ENCODE data around the gene UBE2D4. TPM values are rescaled to one million over a fixed set of nuclear protein-coding genes. Genes with fewer than 3 reads are reported as not detected.

UBE2D4 gene
- total RNA-seq (2021) (2.4 to 4.1 TPM (median 3.9 TPM) in 3 replicates), Bru-seq, nascent RNA (percentile 35 among the genes with signal in this experiment)
- long read RNA-seq, experiment 1, partial matches to known transcripts = 2 of 11 reads
- long read RNA-seq, experiment 1, other reads (novel, unspliced or antisense) = 1 of 11 reads
- long read RNA-seq, experiment 2, partial matches to known transcripts = 1 of 7 reads
- long read RNA-seq, experiment 2, other reads (novel, unspliced or antisense) = 3 of 7 reads
- long read RNA-seq, experiment 3, partial matches to known transcripts = 0 of 1 reads
- long read RNA-seq, experiment 3, other reads (novel, unspliced or antisense) = 0 of 1 reads

DNA sequence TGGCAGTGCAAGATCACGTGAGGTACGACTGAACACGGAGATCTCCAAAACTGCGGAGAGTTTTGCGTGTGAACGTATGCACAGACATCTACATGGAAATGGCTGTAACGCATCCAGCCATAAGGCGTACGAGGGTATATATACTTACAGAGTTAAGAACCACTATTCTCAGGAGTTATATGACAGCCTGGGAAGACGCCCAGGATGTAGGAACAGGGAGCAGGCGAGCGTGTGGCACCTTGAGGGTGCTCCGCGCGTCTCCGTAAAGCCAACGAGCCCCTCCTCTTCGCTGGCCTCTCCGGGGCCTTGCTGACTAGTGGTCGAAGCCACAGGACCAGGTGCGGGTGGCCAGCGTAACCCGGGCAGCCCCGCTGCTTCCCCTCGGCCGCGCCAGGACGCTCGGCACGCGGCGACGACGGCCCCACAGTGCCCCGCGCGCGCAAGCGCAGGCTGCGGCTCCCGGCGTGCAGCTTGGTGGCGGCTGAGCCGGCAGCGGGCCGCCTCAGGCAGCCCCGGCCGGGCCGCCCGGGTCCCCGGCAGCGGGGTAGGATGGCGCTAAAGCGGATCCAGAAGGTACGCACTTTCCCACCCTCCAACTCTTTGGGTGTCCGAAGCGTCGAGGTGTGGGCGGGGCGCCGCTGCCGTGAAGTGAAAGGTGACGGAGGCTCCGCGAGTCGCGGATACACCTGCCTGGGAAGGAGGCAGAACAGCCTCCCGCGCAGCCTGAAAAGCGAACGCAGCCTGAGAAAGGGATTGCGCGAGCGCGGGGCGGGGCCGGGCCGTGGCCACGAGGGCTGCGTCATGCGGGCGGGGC, at the start of gene UBE2D4:
Gene UBE2D4 (plus strand): TSS at position 453 of the 814 bp plus-strand sequence. CDS start 97 bp downstream, at position 550.
- Mint-ChIP-seq H3K4me1 (peaks cover 6% of the 10 kb centered on the region), H3K27me3 (ENCODE audit: low read depth) (peaks cover 38% of the 10 kb centered on the region), H3K36me3 (no peaks in the 10 kb centered on the region), H3K27ac (no peak within 1 kb of the TSS), H3K4me3 (peak within 1 kb of the TSS; percentile 66), H3K9me3 (peaks cover 4% of the 10 kb centered on the region)
- ChIA-PET CTCF (interaction anchor here (1.2 kb wide), 1 partner anchor 16 kb away, joined by 5 read pairs; no protein-coding TSS in a partner anchor), POLR2A (no interaction called here)
- ATAC-seq = peak; percentile 86
- peak; percentile 77 for DNase-seq (ENCODE audit: low spot score)
- TF ChIP-seq, protein P1, sequence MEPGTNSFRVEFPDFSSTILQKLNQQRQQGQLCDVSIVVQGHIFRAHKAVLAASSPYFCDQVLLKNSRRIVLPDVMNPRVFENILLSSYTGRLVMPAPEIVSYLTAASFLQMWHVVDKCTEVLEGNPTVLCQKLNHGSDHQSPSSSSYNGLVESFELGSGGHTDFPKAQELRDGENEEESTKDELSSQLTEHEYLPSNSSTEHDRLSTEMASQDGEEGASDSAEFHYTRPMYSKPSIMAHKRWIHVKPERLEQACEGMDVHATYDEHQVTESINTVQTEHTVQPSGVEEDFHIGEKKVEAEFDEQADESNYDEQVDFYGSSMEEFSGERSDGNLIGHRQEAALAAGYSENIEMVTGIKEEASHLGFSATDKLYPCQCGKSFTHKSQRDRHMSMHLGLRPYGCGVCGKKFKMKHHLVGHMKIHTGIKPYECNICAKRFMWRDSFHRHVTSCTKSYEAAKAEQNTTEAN (CRISPR knock-in tag; IDR thresholded peaks at IDR 0.05) = no peak
- TF ChIP-seq, protein P2, sequence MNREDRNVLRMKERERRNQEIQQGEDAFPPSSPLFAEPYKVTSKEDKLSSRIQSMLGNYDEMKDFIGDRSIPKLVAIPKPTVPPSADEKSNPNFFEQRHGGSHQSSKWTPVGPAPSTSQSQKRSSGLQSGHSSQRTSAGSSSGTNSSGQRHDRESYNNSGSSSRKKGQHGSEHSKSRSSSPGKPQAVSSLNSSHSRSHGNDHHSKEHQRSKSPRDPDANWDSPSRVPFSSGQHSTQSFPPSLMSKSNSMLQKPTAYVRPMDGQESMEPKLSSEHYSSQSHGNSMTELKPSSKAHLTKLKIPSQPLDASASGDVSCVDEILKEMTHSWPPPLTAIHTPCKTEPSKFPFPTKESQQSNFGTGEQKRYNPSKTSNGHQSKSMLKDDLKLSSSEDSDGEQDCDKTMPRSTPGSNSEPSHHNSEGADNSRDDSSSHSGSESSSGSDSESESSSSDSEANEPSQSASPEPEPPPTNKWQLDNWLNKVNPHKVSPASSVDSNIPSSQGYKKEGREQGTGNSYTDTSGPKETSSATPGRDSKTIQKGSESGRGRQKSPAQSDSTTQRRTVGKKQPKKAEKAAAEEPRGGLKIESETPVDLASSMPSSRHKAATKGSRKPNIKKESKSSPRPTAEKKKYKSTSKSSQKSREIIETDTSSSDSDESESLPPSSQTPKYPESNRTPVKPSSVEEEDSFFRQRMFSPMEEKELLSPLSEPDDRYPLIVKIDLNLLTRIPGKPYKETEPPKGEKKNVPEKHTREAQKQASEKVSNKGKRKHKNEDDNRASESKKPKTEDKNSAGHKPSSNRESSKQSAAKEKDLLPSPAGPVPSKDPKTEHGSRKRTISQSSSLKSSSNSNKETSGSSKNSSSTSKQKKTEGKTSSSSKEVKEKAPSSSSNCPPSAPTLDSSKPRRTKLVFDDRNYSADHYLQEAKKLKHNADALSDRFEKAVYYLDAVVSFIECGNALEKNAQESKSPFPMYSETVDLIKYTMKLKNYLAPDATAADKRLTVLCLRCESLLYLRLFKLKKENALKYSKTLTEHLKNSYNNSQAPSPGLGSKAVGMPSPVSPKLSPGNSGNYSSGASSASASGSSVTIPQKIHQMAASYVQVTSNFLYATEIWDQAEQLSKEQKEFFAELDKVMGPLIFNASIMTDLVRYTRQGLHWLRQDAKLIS (CRISPR knock-in tag; IDR thresholded peaks at IDR 0.05; ENCODE audit: borderline replicate concordance) = no peak
- TF ChIP-seq ZNF232 (CRISPR knock-in tag; IDR thresholded peaks at IDR 0.05) (no peak), ZNF121 (CRISPR knock-in tag; IDR thresholded peaks at IDR 0.05) (no peak), GABPB1 (CRISPR knock-in tag; IDR thresholded peaks at IDR 0.05) (peak; percentile 92), SMAD3 (CRISPR knock-in tag; IDR thresholded peaks at IDR 0.05; ENCODE audit: borderline replicate concordance) (no peak), TEAD4 (CRISPR knock-in tag; IDR thresholded peaks at IDR 0.05) (peak; percentile 27; the same call in 1 of the 2 replicates), JUN (CRISPR knock-in tag; IDR thresholded peaks at IDR 0.05) (peak; percentile 22; the same call in 1 of the 2 replicates), ATF1 (CRISPR knock-in tag; IDR thresholded peaks at IDR 0.05) (no peak), ZNF423 (CRISPR knock-in tag; IDR thresholded peaks at IDR 0.05) (0 out of 2 replicates have a peak, but pooled peaks have one; percentile 12), NFE2L1 (CRISPR knock-in tag; IDR thresholded peaks at IDR 0.05) (peak; percentile 73; the same call in 1 of the 2 replicates), NR3C1 (CRISPR knock-in tag; conservative IDR thresholded peaks at IDR 0.05; ENCODE audit: low read depth) (no peak), KAT7 (CRISPR knock-in tag; IDR thresholded peaks at IDR 0.05; ENCODE audit: borderline replicate concordance) (peak; percentile 54; the same call in 1 of the 2 replicates), RELA (CRISPR knock-in tag; IDR thresholded peaks at IDR 0.05; ENCODE audit: borderline replicate concordance) (peak; percentile 89; the same call in 1 of the 2 replicates), TCF7 (CRISPR knock-in tag; IDR thresholded peaks at IDR 0.05; ENCODE audit: low read depth) (no peak), OVOL2 (CRISPR knock-in tag; IDR thresholded peaks at IDR 0.05; ENCODE audit: borderline replicate concordance) (no peak), NR2C2 (CRISPR knock-in tag; IDR thresholded peaks at IDR 0.05) (0 out of 2 replicates have a peak, but pooled peaks have one; percentile 19), SP1 (CRISPR knock-in tag; conservative IDR thresholded peaks at IDR 0.05) (peak; percentile 75)
- TF ChIP-seq, protein P3, sequence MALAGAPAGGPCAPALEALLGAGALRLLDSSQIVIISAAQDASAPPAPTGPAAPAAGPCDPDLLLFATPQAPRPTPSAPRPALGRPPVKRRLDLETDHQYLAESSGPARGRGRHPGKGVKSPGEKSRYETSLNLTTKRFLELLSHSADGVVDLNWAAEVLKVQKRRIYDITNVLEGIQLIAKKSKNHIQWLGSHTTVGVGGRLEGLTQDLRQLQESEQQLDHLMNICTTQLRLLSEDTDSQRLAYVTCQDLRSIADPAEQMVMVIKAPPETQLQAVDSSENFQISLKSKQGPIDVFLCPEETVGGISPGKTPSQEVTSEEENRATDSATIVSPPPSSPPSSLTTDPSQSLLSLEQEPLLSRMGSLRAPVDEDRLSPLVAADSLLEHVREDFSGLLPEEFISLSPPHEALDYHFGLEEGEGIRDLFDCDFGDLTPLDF (CRISPR knock-in tag; IDR thresholded peaks at IDR 0.05) = peak; percentile 59; the same call in 1 of the 2 replicates
- TF ChIP-seq, protein P4, sequence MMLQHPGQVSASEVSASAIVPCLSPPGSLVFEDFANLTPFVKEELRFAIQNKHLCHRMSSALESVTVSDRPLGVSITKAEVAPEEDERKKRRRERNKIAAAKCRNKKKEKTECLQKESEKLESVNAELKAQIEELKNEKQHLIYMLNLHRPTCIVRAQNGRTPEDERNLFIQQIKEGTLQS (CRISPR knock-in tag; conservative IDR thresholded peaks at IDR 0.05) = no peak
- TF ChIP-seq, protein P5, sequence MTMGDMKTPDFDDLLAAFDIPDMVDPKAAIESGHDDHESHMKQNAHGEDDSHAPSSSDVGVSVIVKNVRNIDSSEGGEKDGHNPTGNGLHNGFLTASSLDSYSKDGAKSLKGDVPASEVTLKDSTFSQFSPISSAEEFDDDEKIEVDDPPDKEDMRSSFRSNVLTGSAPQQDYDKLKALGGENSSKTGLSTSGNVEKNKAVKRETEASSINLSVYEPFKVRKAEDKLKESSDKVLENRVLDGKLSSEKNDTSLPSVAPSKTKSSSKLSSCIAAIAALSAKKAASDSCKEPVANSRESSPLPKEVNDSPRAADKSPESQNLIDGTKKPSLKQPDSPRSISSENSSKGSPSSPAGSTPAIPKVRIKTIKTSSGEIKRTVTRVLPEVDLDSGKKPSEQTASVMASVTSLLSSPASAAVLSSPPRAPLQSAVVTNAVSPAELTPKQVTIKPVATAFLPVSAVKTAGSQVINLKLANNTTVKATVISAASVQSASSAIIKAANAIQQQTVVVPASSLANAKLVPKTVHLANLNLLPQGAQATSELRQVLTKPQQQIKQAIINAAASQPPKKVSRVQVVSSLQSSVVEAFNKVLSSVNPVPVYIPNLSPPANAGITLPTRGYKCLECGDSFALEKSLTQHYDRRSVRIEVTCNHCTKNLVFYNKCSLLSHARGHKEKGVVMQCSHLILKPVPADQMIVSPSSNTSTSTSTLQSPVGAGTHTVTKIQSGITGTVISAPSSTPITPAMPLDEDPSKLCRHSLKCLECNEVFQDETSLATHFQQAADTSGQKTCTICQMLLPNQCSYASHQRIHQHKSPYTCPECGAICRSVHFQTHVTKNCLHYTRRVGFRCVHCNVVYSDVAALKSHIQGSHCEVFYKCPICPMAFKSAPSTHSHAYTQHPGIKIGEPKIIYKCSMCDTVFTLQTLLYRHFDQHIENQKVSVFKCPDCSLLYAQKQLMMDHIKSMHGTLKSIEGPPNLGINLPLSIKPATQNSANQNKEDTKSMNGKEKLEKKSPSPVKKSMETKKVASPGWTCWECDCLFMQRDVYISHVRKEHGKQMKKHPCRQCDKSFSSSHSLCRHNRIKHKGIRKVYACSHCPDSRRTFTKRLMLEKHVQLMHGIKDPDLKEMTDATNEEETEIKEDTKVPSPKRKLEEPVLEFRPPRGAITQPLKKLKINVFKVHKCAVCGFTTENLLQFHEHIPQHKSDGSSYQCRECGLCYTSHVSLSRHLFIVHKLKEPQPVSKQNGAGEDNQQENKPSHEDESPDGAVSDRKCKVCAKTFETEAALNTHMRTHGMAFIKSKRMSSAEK (CRISPR knock-in tag; IDR thresholded peaks at IDR 0.05; ENCODE audit: borderline replicate concordance) = peak; percentile 51; the same call in 1 of the 2 replicates
- TF ChIP-seq, protein P6, sequence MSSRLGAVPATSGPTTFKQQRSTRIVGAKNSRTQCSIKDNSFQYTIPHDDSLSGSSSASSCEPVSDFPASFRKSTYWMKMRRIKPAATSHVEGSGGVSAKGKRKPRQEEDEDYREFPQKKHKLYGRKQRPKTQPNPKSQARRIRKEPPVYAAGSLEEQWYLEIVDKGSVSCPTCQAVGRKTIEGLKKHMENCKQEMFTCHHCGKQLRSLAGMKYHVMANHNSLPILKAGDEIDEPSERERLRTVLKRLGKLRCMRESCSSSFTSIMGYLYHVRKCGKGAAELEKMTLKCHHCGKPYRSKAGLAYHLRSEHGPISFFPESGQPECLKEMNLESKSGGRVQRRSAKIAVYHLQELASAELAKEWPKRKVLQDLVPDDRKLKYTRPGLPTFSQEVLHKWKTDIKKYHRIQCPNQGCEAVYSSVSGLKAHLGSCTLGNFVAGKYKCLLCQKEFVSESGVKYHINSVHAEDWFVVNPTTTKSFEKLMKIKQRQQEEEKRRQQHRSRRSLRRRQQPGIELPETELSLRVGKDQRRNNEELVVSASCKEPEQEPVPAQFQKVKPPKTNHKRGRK (CRISPR knock-in tag; IDR thresholded peaks at IDR 0.05; ENCODE audit: borderline replicate concordance) = no peak
